ENCODE data around the gene KMT2D.
"Not testable (repeated sequence)": the region's sequence is repeated elsewhere in the genome, so short reads cannot be mapped to it uniquely, and the experiment has no call there.

KMT2D gene

GRCh38 chr12:49066120-49066519 lies 5.5 kb upstream of the KMT2D start:
- FAIRE-seq (no peak), DNase-seq (ENCODE audit: insufficient read length, low spot score) (no peak)
- no peak for TF ChIP-seq TAF1 (IDR thresholded peaks at IDR 0.05; ENCODE audit: low read depth, low read length)
- no peak for TF ChIP-seq POU2F2 (IDR thresholded peaks at IDR 0.05; ENCODE audit: low read depth, low read length)
- TF ChIP-seq POLR2AphosphoS5 (IDR thresholded peaks at IDR 0.05; ENCODE audit: low read depth, low read length) = no peak
- no peak for TF ChIP-seq POLR2A (IDR thresholded peaks at IDR 0.05; ENCODE audit: low read depth, low read length)
- TF ChIP-seq SPI1 (IDR thresholded peaks at IDR 0.05; ENCODE audit: low read depth, low read length) = no peak
- TF ChIP-seq PAX5 (IDR thresholded peaks at IDR 0.05; ENCODE audit: insufficient read depth, low read length, severe bottlenecking) = no peak

- DNase-seq (ENCODE audit: insufficient read length, low spot score) (no peak), FAIRE-seq (no peak)
- TF ChIP-seq TAF1 (IDR thresholded peaks at IDR 0.05; ENCODE audit: low read depth, low read length) = no peak
- no peak for TF ChIP-seq POU2F2 (IDR thresholded peaks at IDR 0.05; ENCODE audit: low read depth, low read length)
- no peak for TF ChIP-seq POLR2AphosphoS5 (IDR thresholded peaks at IDR 0.05; ENCODE audit: low read depth, low read length)
- no peak for TF ChIP-seq POLR2A (IDR thresholded peaks at IDR 0.05; ENCODE audit: low read depth, low read length)
- no peak for TF ChIP-seq SPI1 (IDR thresholded peaks at IDR 0.05; ENCODE audit: low read depth, low read length)
- no peak for TF ChIP-seq PAX5 (IDR thresholded peaks at IDR 0.05; ENCODE audit: insufficient read depth, low read length, severe bottlenecking)
These were observed 4.2 kb upstream of the KMT2D start for GRCh38 chr12:49064767-49065152.

GRCh38 chr12:49061916-49062315 lies 1.3 kb upstream of the KMT2D start:
- DNase-seq (ENCODE audit: insufficient read length, low spot score); FAIRE-seq: not testable (repeated sequence)

- peak; percentile 64 for FAIRE-seq
- TF ChIP-seq TAF1 (IDR thresholded peaks at IDR 0.05; ENCODE audit: low read depth, low read length) (no peak), POLR2A (IDR thresholded peaks at IDR 0.05; ENCODE audit: low read depth, low read length) (no peak), POLR2AphosphoS5 (IDR thresholded peaks at IDR 0.05; ENCODE audit: low read depth, low read length) (no peak), SPI1 (IDR thresholded peaks at IDR 0.05; ENCODE audit: low read depth, low read length) (no peak), POU2F2 (IDR thresholded peaks at IDR 0.05; ENCODE audit: low read depth, low read length) (no peak), PAX5 (IDR thresholded peaks at IDR 0.05; ENCODE audit: insufficient read depth, low read length, severe bottlenecking) (no peak)
These were observed 610 bp upstream of the KMT2D start for GRCh38 chr12:49061157-49061650.

GRCh38 chr12:49059299-49060171 lies 1.1 kb downstream of the KMT2D start:
- DNase-seq (ENCODE audit: insufficient read length, low spot score) = peak; percentile 24
- no peak for TF ChIP-seq SPI1 (IDR thresholded peaks at IDR 0.05; ENCODE audit: low read depth, low read length)
- no peak for TF ChIP-seq POLR2A (IDR thresholded peaks at IDR 0.05; ENCODE audit: low read depth, low read length)
- TF ChIP-seq TAF1 (IDR thresholded peaks at IDR 0.05; ENCODE audit: low read depth, low read length) = no peak
- no peak for TF ChIP-seq POU2F2 (IDR thresholded peaks at IDR 0.05; ENCODE audit: low read depth, low read length)
- TF ChIP-seq POLR2AphosphoS5 (IDR thresholded peaks at IDR 0.05; ENCODE audit: low read depth, low read length) = no peak
- TF ChIP-seq PAX5 (IDR thresholded peaks at IDR 0.05; ENCODE audit: insufficient read depth, low read length, severe bottlenecking) = no peak
- FAIRE-seq = no peak

More at GRCh38 chr12:49061157-49061650, 610 bp upstream of the KMT2D start:
- no peak for DNase-seq (ENCODE audit: insufficient read length, low spot score)

- TF ChIP-seq POLR2AphosphoS5 (IDR thresholded peaks at IDR 0.05; ENCODE audit: low read depth, low read length) (no peak), PAX5 (IDR thresholded peaks at IDR 0.05; ENCODE audit: insufficient read depth, low read length, severe bottlenecking) (no peak), TAF1 (IDR thresholded peaks at IDR 0.05; ENCODE audit: low read depth, low read length) (no peak), POLR2A (IDR thresholded peaks at IDR 0.05; ENCODE audit: low read depth, low read length) (no peak), POU2F2 (IDR thresholded peaks at IDR 0.05; ENCODE audit: low read depth, low read length) (no peak), SPI1 (IDR thresholded peaks at IDR 0.05; ENCODE audit: low read depth, low read length) (no peak)
- no peak for FAIRE-seq
- DNase-seq (ENCODE audit: insufficient read length, low spot score) = no peak
These were observed 1.6 kb downstream of the KMT2D start for GRCh38 chr12:49059045-49059298.

GRCh38 chr12:49058366-49059044 lies 2.1 kb downstream of the KMT2D start:
- FAIRE-seq = no peak
- TF ChIP-seq POLR2A (IDR thresholded peaks at IDR 0.05; ENCODE audit: low read depth, low read length) (no peak), SPI1 (IDR thresholded peaks at IDR 0.05; ENCODE audit: low read depth, low read length) (no peak), TAF1 (IDR thresholded peaks at IDR 0.05; ENCODE audit: low read depth, low read length) (no peak), PAX5 (IDR thresholded peaks at IDR 0.05; ENCODE audit: insufficient read depth, low read length, severe bottlenecking) (no peak), POLR2AphosphoS5 (IDR thresholded peaks at IDR 0.05; ENCODE audit: low read depth, low read length) (no peak), POU2F2 (IDR thresholded peaks at IDR 0.05; ENCODE audit: low read depth, low read length) (no peak)

GRCh38 chr12:49057888-49058287 lies 2.7 kb downstream of the KMT2D start:
- DNase-seq (ENCODE audit: insufficient read length, low spot score) = no peak
- FAIRE-seq = no peak
- no peak for TF ChIP-seq PAX5 (IDR thresholded peaks at IDR 0.05; ENCODE audit: insufficient read depth, low read length, severe bottlenecking)
- TF ChIP-seq TAF1 (IDR thresholded peaks at IDR 0.05; ENCODE audit: low read depth, low read length) = no peak

More at GRCh38 chr12:49058366-49059044, 2.1 kb downstream of the KMT2D start:
- DNase-seq (ENCODE audit: insufficient read length, low spot score) = peak; percentile 5

- peak; percentile 98 for FAIRE-seq
- TF ChIP-seq SPI1 (IDR thresholded peaks at IDR 0.05; ENCODE audit: low read depth, low read length) = no peak
- TF ChIP-seq PAX5 (IDR thresholded peaks at IDR 0.05; ENCODE audit: insufficient read depth, low read length, severe bottlenecking) = no peak
- TF ChIP-seq POU2F2 (IDR thresholded peaks at IDR 0.05; ENCODE audit: low read depth, low read length) = no peak
- no peak for TF ChIP-seq POLR2AphosphoS5 (IDR thresholded peaks at IDR 0.05; ENCODE audit: low read depth, low read length)
- TF ChIP-seq TAF1 (IDR thresholded peaks at IDR 0.05; ENCODE audit: low read depth, low read length) = 0 out of 2 replicates have a peak, but pooled peaks have one; percentile 12
- DNase-seq (ENCODE audit: insufficient read length, low spot score) = peak; percentile 80
These were observed 4.4 kb downstream of the KMT2D start for GRCh38 chr12:49055978-49056754.
